Liver (tissue), 9 donors: ENCODE data around the gene STX2. TPM values are rescaled to one million over a fixed set of nuclear protein-coding genes. Genes with fewer than 3 reads are reported as not detected.

Experiments
- DNase-seq: peaks from one replicate; pipeline ENCODE4 v3.0.0-alpha.2; 2017; ENCODE audit warnings: low spot score
- H3K27ac ChIP-seq, 2 donors: one replicate each; pipeline ENCODE4 v1.7.0; 2013; ENCODE audit warnings: inconsistent platforms in 2 of 2, low read length in 2 of 2, control low read depth in 1 of 2, low read depth in 1 of 2, mild to moderate bottlenecking in 1 of 2
- H3K27me3 ChIP-seq, 4 donors: one replicate each; pipeline versions ENCODE4 v1.6.1 to v1.7.0; 2013; ENCODE audit warnings: low read length in 3 of 4, inconsistent platforms in 1 of 4, mild to moderate bottlenecking in 1 of 4, moderate library complexity in 1 of 4; ENCODE audit not compliant: control insufficient read depth in 4 of 4, insufficient read depth in 4 of 4
- H3K36me3 ChIP-seq, 4 donors: one replicate each; pipeline versions ENCODE4 v1.6.1 to v1.7.0; 2013; ENCODE audit warnings: low read length in 3 of 4, mild to moderate bottlenecking in 3 of 4, low read depth in 1 of 4, moderate library complexity in 1 of 4; ENCODE audit not compliant: control insufficient read depth in 4 of 4, insufficient read depth in 3 of 4
- H3K4me1 ChIP-seq, 4 donors: one replicate each; pipeline versions ENCODE4 v1.6.1 to v1.7.0; 2013; ENCODE audit warnings: low read length in 3 of 4, mild to moderate bottlenecking in 3 of 4, moderate library complexity in 1 of 4; ENCODE audit not compliant: control insufficient read depth in 4 of 4, insufficient read depth in 4 of 4
- H3K4me3 ChIP-seq, 3 donors: one replicate each; pipeline versions ENCODE4 v1.6.1 to v1.7.0; 2013; ENCODE audit warnings: low read length in 3 of 3, control low read depth in 1 of 3, low read depth in 1 of 3, mild to moderate bottlenecking in 1 of 3
- H3K9ac ChIP-seq, 2 donors: one replicate each; pipeline ENCODE4 v1.7.0; 2013; ENCODE audit warnings: low read length in 2 of 2, mild to moderate bottlenecking in 2 of 2, moderate library complexity in 2 of 2, control low read depth in 1 of 2, low read depth in 1 of 2
- H3K9me3 ChIP-seq, 4 donors: one replicate each; pipeline versions ENCODE4 v1.6.1 to v1.7.0; 2013; ENCODE audit warnings: low read length in 3 of 4; ENCODE audit not compliant: control insufficient read depth in 4 of 4
- ATF3 ChIP-seq: IDR thresholded peaks from 2 replicates; pipeline ENCODE4 v1.6.1; 2016; ENCODE audit warnings: antibody characterized with exemption
- CTCF ChIP-seq: fragments of 150-350 bp; IDR thresholded peaks from 2 replicates; pipeline ENCODE4 v1.5.1; 2017; ENCODE audit warnings: improper control_type of control experiment, low read depth, low read length; ENCODE audit not compliant: missing input control
- EGR1 ChIP-seq, 2 donors: IDR thresholded peaks; 2 replicates each; pipeline ENCODE4 v1.6.1; 2016 to 2018; ENCODE audit warnings: antibody characterized with exemption in 2 of 2, low read depth in 2 of 2
- FOXA1 ChIP-seq: IDR thresholded peaks from 2 replicates; pipeline ENCODE4 v1.6.1; 2016; ENCODE audit warnings: antibody characterized with exemption
- FOXA2 ChIP-seq: IDR thresholded peaks from 2 replicates; pipeline ENCODE4 v1.6.1; 2016; ENCODE audit warnings: antibody characterized with exemption
- GABPA ChIP-seq, 2 donors: IDR thresholded peaks in 1 of 2; conservative IDR thresholded peaks in 1 of 2; 2 replicates each; pipeline ENCODE4 v1.6.1; 2016; ENCODE audit warnings: antibody characterized with exemption in 2 of 2, mild to moderate bottlenecking in 1 of 2, moderate library complexity in 1 of 2
- HNF4A ChIP-seq, 2 donors: conservative IDR thresholded peaks; 2 replicates each; pipeline ENCODE4 v1.6.1; 2016; ENCODE audit warnings: antibody characterized with exemption in 2 of 2, mild to moderate bottlenecking in 2 of 2
- HNF4G ChIP-seq: IDR thresholded peaks from 2 replicates; pipeline ENCODE4 v1.6.1; 2016; ENCODE audit warnings: antibody characterized with exemption
- JUND ChIP-seq, 2 donors: IDR thresholded peaks; 2 replicates each; pipeline ENCODE4 v1.6.1; 2016; ENCODE audit warnings: antibody characterized with exemption in 2 of 2
- NR2F2 ChIP-seq: IDR thresholded peaks from 2 replicates; pipeline ENCODE4 v1.6.1; 2016; ENCODE audit warnings: antibody characterized with exemption
- RAD21 ChIP-seq, 2 donors: IDR thresholded peaks; 2 replicates each; pipeline ENCODE4 v1.6.1; 2016; ENCODE audit warnings: antibody characterized with exemption in 2 of 2, mild to moderate bottlenecking in 2 of 2
- REST ChIP-seq: IDR thresholded peaks from 2 replicates; pipeline ENCODE4 v1.6.1; 2016; ENCODE audit warnings: antibody characterized with exemption, mild to moderate bottlenecking
- RXRA ChIP-seq, 2 donors: IDR thresholded peaks; 2 replicates each; pipeline ENCODE4 v1.6.1; 2017 to 2018; ENCODE audit warnings: antibody characterized with exemption in 2 of 2, mild to moderate bottlenecking in 1 of 2
- SP1 ChIP-seq: IDR thresholded peaks from 2 replicates; pipeline ENCODE4 v1.6.1; 2018; ENCODE audit warnings: antibody characterized with exemption, mild to moderate bottlenecking
- TAF1 ChIP-seq: conservative IDR thresholded peaks from 2 replicates; pipeline ENCODE4 v1.6.1; 2016; ENCODE audit warnings: antibody characterized with exemption, mild to moderate bottlenecking
- YY1 ChIP-seq: IDR thresholded peaks from 2 replicates; pipeline ENCODE4 v1.6.1; 2016; ENCODE audit warnings: antibody characterized with exemption, mild to moderate bottlenecking
- ZBTB33 ChIP-seq: IDR thresholded peaks from 2 replicates; pipeline ENCODE4 v1.6.1; 2016; ENCODE audit warnings: antibody characterized with exemption
- WGBS: extraction: QIAGEN DNeasy Blood & Tissue Kit; methylation state at CpG from one replicate; pipeline ENCODE4 v1.1.7; 2013; 5-methylcytosine and 5-hydroxymethylcytosine counted together
- polyA plus RNA-seq, 2 donors: library from polyadenylated mRNA; stranded (reverse) in 1 of 2; unstranded in 1 of 2; fragments of 200-250 nt in 1 of 2; fragments of >200 nt in 1 of 2; fragmentation: Nextera tagmentation in 1 of 2; extraction: Ambion mirVana in 1 of 2; gene quantifications; one replicate each; pipeline versions ENCODE4 v1.2.1 to v1.2.3, GENCODE V29; 2013 to 2015
- total RNA-seq, 2 donors: library from RNA; depleted of rRNA; stranded (reverse); fragments of >200 nt; gene quantifications; one replicate each; pipeline ENCODE4 v1.2.3, GENCODE V29; 2014
- TF ChIP-seq, protein P1 (sequence below): IDR thresholded peaks from 2 replicates; pipeline ENCODE4 v1.6.1; 2016; ENCODE audit warnings: antibody characterized with exemption
- donor health status: healthy.
- donor health status: healthy.
- donor health status: healthy.
- donor health status: healthy.
- donor health status: healthy.

The STX2 gene
- total and polyA plus RNA-seq, 4 donors: 4.7 to 13.8 (median 8.9) TPM

GRCh38 chr12:130838284-130838950 is 633 bp downstream of the STX2 start:
- Histone ChIP-seq H3K9me3 (no peaks in the 10 kb centered on the region), H3K4me3 (peak overlapping the region; percentile 46 to 95 (median 55)), H3K36me3 (no peaks in the 10 kb centered on the region), H3K4me1 (peaks cover 3 to 19% (median 13%) of the 10 kb centered on the region in 4 donors), H3K9ac (peak overlapping the region in 1 of 2 donors; percentile 21), H3K27ac (peak overlapping the region; percentile 74 to 81), H3K27me3 (no peaks in the 10 kb centered on the region)
- peak; percentile 53 for DNase-seq
- no peak for TF ChIP-seq HNF4G
- peak in 1 of 2 donors; percentile 40 for TF ChIP-seq EGR1 (IDR thresholded peaks at IDR 0.05; ENCODE audit: low read depth in 2 of 2)
- TF ChIP-seq, protein P1, sequence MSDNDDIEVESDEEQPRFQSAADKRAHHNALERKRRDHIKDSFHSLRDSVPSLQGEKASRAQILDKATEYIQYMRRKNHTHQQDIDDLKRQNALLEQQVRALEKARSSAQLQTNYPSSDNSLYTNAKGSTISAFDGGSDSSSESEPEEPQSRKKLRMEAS: peak; percentile 85
- peak; percentile 90 for TF ChIP-seq FOXA1
- peak; percentile 62 for TF ChIP-seq TAF1
- peak; percentile 18 to 20 for TF ChIP-seq RAD21 (IDR thresholded peaks at IDR 0.05)
- TF ChIP-seq HNF4A (conservative IDR thresholded peaks at IDR 0.05): peak; percentile 44 to 65
- peak; percentile 71 for TF ChIP-seq ZBTB33
- peak; percentile 83 for TF ChIP-seq SP1
- no peak for TF ChIP-seq CTCF
- no peak for TF ChIP-seq NR2F2
- peak in 1 of 2 donors; percentile 43 for TF ChIP-seq JUND (IDR thresholded peaks at IDR 0.05)
- no peak for TF ChIP-seq GABPA (IDR thresholded peaks at IDR 0.05 in 1 of 2, conservative IDR thresholded peaks at IDR 0.05 in 1 of 2)
- TF ChIP-seq REST: peak; percentile 39
- no peak for TF ChIP-seq ATF3
- peak; percentile 92 for TF ChIP-seq FOXA2
- TF ChIP-seq YY1: peak; percentile 64
- TF ChIP-seq RXRA (IDR thresholded peaks at IDR 0.05): peak; percentile 81 to 93
- 3% methylated on average over 38 of the region's 38 CpGs for WGBS
